Ramos (cell line): ENCODE results near the gene TFDP1.
"Not testable (repeated sequence)": the region's sequence is repeated elsewhere in the genome, so short reads cannot be mapped to it uniquely, and the experiment has no call there.

ENCODE experiments used
- in situ Hi-C: fragments of 300-500 bp; cut with MboI; formaldehyde crosslinking; loops from one replicate; pipeline ENCODE4 v1.14.3; 2022; ENCODE audit warnings: low sequenced_read_pairs; ENCODE audit not compliant: unreplicated experiment

Gene TFDP1

DNA sequence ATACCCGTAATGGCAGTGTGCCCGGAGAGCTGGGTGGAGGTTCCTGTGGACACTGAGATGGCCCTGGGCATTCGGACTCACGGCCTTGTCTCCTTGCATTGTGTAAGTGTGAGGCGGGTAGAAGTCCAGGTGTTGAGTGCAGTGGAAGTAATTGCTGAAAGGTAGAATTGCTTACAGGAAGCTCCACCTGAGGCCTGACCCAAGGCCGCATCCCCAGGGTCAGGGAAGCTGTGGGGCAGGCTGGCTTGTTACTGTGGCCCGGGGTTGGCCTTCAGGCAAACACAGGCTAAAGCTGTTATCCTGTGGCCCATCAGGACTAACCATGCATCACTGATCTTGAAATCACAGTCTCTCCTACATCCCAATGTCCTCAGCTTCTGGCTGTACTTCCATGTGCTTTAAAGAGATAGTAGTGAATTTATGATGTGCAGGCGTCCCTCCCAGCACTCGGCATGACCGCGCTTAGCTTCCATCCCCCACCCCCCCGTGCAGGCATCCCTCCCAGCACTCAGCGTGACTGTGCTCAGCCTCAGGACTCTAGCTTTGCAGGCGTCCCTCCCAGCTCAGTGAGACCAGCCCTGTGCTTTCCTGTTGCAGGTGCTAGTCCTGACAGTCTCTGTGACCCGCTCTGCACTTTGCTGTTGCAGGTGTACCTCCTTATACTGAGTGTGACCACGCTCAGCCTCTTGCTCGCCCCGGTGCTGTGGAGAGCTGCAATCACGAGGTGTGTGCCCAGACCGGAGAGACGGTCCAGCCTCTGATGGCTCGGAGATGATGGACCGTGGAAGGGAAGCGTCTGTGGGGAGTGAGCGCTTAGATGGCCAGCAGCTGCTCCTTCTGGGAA, 35.6 kb upstream of the TFDP1 start:
- in situ Hi-C loops, result no loop called here

DNA sequence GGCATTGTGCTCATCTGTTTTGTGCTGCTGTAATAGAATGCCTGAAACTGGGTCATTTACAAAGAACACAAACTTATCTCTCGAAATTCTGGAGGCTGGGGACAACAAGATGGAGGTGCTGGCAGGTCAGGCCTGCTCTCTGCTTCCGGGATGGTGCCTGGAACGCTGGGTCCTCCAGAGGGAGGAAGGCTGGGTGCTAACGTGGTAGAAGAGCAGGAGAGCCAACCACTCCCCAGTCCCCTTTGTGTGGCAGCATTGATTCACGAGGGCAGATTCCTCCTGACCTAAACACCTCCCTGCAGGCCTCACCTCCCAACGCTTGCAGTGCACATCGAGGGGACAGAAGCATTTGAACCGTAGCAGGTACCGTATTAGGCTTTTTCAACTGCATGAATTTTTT, 34.1 kb upstream of the TFDP1 start:
- in situ Hi-C loops, result no loop called here

DNA sequence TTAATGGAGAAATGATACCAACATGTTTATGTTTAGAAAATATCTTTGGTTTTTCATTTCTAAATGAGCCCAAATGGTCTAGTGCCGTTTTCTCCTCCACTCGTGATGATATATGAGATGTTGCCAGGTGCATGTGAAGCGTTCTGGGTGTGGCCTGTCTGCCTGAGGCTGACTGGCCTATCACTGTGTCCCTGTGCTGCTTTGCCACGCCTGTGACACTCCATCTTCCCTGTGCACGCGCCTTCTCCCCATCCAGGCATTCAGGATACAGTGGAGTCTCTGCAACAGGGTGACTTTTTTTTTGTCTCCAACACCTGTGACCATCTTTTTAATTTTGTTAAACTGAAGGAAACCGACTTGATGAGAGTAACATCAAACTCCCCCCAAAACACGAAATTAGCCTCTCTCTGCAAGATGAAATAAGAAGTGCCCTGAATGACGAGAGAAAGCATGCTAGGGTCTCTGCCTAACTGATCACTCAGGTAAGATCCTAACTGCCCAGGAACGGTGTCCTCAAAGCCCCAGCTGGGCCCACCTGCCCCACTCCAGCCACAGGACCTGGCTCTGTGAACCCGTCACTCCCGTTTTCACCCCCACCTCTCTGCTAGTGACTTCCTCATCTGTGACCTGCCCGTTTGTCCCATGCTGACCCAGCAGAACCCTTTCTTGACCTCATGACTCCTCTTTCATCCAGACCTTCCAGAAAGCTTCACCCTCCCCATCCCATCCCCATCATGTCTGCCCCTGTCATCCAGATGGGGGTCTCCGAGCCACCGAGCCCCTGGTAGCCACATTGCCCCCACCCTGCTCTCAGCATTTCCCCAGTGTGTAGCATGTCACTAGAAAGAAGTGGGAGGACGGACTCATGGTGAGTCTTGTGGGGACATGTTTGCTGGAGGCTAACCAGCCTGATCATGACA, 33.2 kb upstream of the TFDP1 start:
- in situ Hi-C loops, result no loop called here

DNA sequence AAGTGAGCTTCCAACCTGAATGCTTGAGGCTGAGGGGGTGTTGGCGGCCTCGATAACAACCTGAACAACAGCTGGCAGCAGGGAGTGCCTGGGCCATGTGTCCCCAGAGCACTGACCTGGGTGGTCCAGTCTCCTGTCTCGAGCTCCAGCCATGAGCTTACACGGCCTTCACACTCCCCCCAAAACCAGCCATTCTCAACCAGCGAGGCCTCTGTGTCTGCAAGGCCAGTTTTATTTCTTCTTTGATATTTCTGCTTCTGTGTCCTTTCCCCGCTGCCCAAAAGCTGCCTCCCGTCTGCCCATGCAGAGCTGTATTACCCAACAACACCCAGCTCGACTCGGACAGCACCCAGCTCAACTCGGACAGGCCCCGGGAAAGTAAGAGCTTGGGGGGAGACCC, 32.5 kb upstream of the TFDP1 start:
- in situ Hi-C loops, result no loop called here

DNA sequence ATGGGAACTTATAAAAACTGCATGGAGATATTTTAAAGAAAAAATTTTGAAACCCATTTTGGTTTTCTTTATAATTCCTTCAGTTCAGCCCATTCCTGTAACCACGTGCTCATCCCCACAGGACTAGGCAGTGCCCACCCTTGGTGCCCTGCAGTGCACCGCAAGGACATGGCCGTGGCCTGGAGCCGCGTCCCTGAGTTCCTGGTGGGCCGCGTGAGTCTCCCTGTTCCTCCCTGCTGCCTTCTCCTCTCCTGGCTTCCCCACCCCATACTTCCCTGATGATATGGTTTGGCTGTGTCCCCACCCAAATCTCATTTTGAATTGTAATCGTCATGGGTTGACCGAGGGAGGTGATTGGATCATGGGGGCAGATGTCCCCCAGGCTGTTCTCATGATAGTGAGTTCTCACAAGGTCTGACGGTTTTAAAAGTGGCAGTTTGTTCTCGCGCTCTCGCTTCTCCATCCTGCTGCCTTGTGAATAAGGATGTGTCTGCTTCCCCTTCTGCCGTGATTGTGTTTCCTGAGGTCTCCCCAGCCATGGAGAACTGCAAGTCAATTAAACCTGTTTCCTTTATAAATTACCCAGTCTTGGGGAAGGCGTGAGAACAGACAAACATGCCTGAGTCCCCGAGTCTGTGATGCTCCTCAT, 31.6 kb upstream of the TFDP1 start:
- in situ Hi-C loops, result no loop called here

DNA sequence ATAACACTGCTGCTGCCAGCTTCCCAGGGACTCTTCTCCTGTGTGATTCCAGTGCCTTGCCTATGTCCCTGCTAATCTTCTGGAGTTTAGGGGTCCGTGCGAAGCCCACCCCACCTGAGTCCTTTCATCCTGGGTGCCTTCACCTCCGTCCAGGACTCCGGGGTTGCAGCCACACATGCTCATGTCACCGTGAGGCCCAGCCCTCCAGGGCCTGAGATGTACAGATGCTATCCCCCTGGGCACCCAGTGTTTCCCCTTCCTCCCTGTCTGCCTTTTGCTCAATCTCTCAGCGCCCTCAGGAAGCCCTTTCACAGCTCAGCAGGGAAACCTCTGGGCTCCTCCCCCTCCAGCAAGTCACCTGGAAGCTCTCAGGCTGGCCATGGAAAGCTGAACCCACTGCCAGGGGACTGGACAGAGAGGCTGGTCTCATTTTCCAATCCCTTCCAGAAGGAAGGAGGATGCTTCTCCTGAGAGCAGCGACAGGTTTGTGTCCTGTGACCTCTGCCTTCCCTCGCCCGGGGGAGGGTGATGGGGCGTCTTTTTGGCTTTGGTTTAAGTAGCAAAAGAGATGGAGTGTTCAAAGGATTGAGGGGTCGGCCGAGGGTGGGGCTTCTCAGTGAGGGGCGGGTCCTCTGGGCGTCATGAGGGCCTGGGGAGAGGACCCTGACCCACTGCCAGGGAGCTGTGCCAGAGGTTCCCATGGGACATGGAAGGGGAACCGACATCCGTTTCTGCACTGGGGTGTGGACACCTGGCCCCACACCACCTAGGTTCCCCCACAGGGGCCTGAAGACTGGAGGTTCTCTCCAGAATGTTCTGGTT, 30.8 kb upstream of the TFDP1 start:
- in situ Hi-C loops, result no loop called here

DNA sequence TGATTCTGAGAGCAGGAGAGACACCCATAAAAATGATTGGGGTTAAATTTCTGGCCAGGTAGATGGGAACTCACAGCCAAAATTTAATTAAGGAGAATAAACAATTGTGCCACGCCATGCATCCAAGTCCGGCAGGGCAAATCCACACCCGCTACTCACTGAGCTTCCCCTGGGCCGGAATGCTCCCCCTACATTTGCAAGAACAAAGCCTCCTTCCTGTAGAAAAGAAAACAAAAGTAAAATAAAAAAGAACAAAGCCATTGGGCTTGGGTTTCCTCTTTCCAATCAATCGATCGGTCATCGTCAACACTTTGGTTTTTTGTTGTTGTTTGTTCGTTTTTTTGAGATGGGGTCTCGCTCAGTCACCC, 30.2 kb upstream of the TFDP1 start:
- in situ Hi-C loops, result no loop called here

DNA sequence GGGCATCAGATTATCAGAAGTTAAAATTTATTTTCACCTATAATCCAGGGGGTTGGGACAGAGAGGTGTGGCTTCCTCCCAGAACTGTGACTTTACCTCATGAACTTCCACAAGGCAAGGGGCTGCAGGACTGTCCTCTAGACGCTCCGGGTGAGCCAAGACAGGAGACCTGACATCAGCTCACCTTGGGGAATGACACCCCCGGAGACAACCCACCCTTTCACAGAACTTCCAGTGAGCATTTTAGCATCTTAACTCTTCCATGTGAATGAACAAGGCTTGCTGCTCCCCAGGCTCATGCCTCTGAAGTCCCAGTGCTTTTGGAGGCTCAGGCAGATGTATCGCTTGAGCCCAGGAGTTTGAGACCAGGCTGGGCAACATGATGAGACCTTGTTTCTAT, 29.4 kb upstream of the TFDP1 start:
- in situ Hi-C loops, result no loop called here

DNA sequence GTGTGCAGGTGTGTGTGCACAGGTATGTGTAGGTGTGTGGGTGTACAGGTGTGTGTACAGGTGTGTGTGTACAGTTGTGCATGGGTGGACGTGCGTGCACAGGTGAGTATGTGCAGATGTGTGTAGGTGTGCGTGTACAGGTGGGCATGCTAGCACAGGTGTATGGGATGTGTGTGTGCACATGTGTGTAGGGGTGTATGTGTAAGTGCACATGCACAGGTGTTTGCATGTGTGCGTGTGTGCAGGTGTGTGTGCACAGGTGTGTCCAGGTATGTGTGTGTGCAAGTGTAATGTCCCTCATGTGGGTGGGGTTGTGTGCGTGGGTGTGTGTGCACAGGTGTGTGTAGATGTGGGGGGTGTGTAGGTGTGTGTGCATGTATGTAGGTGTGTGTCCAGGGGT, 27.5 kb upstream of the TFDP1 start:
- in situ Hi-C loops, result no loop called here

DNA sequence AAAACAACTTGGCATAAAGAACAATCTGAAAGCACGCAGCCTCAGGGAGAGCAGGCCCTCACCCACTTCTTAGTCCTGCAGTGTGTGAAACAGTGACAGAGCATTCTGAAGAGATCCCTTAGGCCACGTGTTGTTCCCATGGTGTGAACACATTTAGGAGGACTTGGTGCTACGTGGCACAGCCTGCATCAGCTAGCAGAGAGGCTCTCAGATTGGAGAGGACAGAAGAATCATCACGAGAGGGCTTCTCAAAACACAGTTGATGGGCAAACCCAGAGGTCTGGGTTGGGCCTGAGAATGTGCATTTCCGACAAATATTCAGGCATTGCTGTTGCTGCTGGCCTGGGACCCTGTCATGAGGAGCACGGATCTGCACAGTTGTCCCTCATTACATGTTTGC, 26.1 kb upstream of the TFDP1 start:
- in situ Hi-C loops, result no loop called here

DNA sequence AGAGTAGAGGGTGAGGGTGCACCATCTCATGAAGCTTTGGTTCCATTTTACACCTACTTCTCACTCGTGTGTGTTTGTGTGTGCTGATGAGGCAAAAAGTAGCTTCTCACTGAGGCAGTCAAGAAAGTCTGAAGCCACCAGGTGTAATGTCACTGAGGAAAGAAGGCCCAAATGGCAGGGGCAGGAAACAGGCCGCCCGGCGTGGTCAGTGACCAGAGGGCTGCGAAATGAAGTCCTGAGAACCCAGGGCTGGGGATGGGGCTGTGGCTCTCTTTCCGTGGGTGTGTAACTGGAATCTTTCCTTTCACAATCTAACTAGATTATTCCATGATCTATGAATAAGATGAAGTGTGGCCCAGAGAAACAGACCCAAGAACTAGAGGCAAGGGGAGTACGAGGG, 25.5 kb upstream of the TFDP1 start:
- in situ Hi-C loops, result no loop called here

DNA sequence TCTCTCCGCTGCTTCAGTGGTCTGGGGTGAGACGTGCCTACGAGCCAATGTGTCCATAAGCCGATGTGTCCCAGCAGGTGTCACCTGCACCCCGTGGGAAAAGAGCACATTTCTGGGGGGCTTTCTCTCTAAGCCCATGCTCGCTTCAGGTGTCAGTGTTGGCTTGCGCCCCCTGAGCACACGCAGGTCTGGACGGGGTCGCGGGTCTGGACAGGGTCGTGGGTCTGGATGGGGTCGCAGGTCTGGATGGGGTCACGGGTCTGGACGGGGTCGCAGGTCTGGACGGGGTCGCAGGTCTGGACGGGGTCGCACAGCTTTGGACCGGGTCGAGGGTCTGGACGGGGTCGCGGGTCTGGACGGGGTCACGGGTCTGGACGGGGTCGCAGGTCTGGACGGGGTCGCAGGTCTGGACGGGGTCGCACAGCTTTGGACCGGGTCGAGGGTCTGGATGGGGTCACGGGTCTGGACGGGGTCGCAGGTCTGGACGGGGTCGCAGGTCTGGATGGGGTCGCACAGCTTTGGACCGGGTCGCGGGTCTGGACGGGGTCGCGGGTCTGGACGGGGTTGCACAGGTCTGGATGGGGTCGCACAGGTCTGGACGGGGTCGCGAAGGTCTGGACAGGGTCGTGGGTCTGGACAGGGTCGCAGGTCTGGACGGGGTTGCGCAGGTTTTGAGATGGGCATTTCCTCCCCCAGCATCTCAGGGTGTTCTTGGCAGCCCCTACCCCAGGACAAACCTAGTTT, 24.5 kb upstream of the TFDP1 start:
- in situ Hi-C loops, result no loop called here

DNA sequence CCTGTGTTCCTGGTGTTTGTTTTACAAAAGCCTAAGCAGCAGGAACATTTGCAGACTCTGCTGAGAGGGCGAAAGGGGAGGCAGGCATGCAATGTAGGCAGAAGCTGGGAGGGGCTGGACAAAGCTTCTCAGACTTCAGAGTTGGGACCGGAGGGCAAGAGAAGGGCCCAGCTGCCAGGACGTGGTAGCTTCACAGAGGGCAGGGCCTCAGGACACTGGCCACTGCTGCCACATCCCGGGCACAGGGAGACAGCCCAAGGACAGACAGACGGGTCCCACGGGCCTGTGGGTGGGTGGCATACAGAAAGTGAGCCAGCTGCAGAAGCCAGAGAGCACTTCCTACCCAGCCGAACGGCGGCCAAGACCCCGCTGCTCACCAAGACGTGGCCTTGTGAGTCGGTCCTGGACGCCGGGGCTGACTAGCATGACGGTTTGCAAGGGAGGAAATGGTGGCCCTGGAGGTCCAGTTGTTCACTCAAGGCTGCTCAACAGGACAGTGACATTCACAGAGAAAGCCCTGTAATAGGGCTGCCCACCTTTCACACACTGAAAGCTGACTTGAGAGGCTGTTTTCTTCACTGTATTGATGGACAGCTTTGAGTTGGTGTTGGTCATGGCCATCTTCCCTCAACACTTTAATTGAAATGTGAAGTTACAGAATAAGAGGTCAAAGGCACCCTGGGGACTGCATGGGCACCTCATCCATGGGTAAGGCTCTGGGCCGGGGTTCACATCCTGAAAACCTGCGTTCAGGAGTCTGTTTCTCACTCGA, 23.7 kb upstream of the TFDP1 start:
- in situ Hi-C loops, result no loop called here

DNA sequence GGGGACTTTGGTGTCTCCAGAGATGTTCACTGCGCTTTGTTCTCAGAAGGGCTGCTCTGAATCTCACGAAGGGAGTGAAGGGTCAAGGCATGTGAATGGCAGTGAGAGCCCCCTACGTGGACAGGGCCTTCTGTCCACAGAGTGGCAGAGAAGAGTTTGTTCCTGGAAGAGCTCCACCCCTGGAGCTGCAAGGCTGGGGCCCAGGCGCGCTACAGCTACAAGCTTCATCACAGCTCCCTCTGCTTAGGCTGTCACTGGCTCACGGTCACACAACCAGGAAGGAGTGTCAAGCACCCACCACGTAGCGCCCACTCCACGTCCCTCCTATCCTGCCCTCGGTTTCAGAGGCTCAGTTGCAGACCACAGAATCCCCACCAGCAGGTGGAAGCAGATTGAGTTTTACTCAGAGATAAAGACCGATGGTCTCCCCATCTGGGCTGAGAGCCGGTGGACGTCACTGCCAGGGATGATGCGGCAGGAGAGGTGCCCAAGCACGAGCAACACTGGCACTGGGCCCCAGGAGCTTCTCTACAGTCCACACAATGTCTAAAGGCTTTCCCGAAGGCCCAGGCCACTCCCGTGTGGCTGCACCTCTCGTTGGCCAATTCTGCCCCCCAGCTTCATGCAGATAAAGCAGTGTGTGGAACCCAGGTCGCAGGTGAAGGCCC, 23.0 kb upstream of the TFDP1 start:
- in situ Hi-C loops, result no loop called here

DNA sequence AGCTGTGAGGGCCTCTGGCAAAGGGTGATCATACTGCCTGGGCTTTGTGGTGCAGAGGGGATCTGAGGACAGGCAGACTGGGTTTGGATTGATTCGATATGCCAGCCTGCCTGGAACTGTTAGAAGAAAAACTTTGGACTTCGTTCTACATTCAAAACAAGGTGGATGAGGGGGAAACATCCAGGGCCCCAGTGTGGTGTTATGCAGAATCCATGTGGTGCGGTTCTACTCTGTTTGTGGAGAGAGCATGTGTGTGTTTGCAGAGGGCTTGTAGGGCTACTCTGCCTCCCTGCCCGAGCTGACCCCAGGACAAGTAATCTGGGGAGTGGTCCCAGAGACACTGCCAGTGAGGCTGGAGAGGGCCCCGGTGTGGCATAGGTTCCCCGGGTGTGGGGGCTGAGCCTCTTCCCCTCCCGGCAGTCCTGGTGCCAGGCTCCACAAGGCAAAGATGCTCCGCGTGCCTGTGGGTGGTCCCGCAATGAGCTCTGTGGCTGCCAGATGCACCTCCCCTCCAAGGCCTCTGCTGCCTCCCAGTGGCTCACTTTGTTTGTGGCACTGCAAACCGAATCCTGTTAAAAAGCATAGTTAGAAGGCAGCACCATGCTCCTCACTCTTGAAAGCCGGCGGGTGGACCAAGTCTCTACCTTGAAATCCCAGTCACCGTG, 22.3 kb upstream of the TFDP1 start:
- in situ Hi-C loops, result no loop called here

DNA sequence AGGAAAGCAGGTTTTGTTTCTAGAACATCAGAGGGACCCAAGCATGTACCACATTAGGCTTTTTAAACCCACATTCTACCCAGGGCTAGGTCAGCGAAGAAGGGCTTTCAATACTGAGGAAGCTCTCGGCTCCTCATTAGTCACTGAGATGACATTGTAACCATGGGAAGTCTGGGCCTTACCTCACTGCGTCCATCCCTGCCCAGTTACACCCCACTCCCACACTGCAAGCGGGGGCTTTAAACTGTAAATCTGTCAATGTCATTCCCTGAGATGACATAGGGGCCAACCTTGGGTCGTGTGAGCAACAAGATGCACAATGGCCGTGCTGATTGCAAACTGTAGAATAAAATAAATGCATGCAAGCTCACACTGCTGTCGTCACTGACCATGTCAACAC, 21.7 kb upstream of the TFDP1 start:
- in situ Hi-C loops, result no loop called here

DNA sequence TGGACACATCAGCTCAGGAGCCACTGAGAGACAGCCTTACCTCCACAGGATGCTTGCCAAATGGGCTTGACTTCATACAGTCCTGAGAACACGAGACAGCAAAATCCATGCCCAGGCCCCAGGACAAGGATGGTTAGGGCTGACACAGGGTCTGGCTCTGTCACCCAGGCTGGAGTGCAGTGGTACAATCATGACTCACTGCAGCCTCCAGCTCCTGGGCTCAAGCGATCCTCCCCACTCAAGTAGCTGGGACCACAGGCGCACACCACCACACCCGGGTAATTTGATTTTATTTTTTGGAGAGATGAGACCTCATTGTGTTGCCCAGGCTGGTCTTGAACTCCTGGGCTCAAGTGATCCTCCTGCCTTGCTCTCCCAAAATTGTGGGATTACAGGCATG, 21.0 kb upstream of the TFDP1 start:
- in situ Hi-C loops, result not testable (repeated sequence)
